A673 (cell line): ENCODE measurements around the gene CEP85L. TPM values are rescaled to one million over a fixed set of nuclear protein-coding genes. Genes with fewer than 3 reads are reported as not detected.

Experiments used
- BruUV-seq: library from RNA; stranded (reverse); fragments of 400-500 nt; replicated peaks from 2 replicates; lab custom pipeline; 2021; lab: Mats Ljungman, UMichigan
- CTCF ChIA-PET: fragments of 300-600 bp; sonication (Branson Sonifier 250); formaldehyde crosslinking; loops from one replicate; lab custom pipeline; 2022; ENCODE audit warnings: antibody characterized with exemption; lab: Charles Lee
- POLR2A ChIA-PET: fragments of 300-600 bp; sonication (Branson Sonifier 250); formaldehyde crosslinking; loops from one replicate; lab custom pipeline; 2022; ENCODE audit warnings: antibody characterized with exemption; ENCODE audit not compliant: low non-redundant PET; lab: Charles Lee
- DNase-seq: peaks from one replicate; pipeline ENCODE4 v3.0.0-alpha.2; 2015; ENCODE audit warnings: low spot score
- H3K27ac ChIP-seq: fragments of 200-600 bp; sonication (generic); 2 replicates; pipeline ENCODE4 v1.5.1; 2016; ENCODE audit warnings: mixed run types, low read depth, mild to moderate bottlenecking, mixed read lengths, antibody characterized with exemption, low read length; ENCODE audit not compliant: poor library complexity, severe bottlenecking
- H3K27me3 ChIP-seq: fragments of 200-600 bp; sonication (generic); replicated peaks from 2 replicates; pipeline ENCODE4 v1.6.1; 2017; ENCODE audit warnings: mixed run types, low read depth, mild to moderate bottlenecking, mixed read lengths, antibody characterized with exemption, low read length; ENCODE audit not compliant: insufficient read depth, poor library complexity
- H3K36me3 ChIP-seq: fragments of 200-600 bp; sonication (generic); 2 replicates; pipeline ENCODE4 v1.6.1; 2016; ENCODE audit warnings: mixed run types, mild to moderate bottlenecking, mixed read lengths, antibody characterized with exemption, low read length; ENCODE audit not compliant: insufficient read depth, poor library complexity, severe bottlenecking
- H3K4me1 ChIP-seq: fragments of 200-600 bp; sonication (generic); 2 replicates; pipeline ENCODE4 v1.6.1; 2017; ENCODE audit warnings: mixed run types, mild to moderate bottlenecking, mixed read lengths, antibody characterized with exemption, low read length; ENCODE audit not compliant: insufficient read depth, poor library complexity, severe bottlenecking
- H3K4me3 ChIP-seq: fragments of 200-600 bp; sonication (generic); 2 replicates; pipeline ENCODE4 v1.5.1; 2016; ENCODE audit warnings: low read depth, mixed run types, mild to moderate bottlenecking, mixed read lengths, low read length; ENCODE audit not compliant: poor library complexity, severe bottlenecking
- H3K9me3 ChIP-seq: fragments of 200-600 bp; sonication (generic); 2 replicates; pipeline ENCODE4 v1.6.1; 2016; ENCODE audit warnings: mixed run types, low read depth, mild to moderate bottlenecking, mixed read lengths, antibody characterized with exemption, low read length; ENCODE audit not compliant: poor library complexity, severe bottlenecking
- EZH2 ChIP-seq: fragments of 200-600 bp; sonication (generic); IDR thresholded peaks from 2 replicates; pipeline ENCODE4 v1.6.1; 2017; ENCODE audit warnings: borderline replicate concordance, low read depth, mild to moderate bottlenecking, mixed read lengths, antibody characterized with exemption, low read length; ENCODE audit not compliant: poor library complexity, severe bottlenecking
- intact Hi-C: fragments of 100-400 bp; cut with micrococcal nuclease; formaldehyde crosslinking; loops from one replicate; pipeline ENCODE4 v1.10.0; 2022; ENCODE audit not compliant: unreplicated experiment
- total RNA-seq: library from RNA; stranded (reverse); gene quantifications from 2 replicates; pipeline ENCODE4 v1.2.3, GENCODE V29; 2021
- TF ChIP-seq, protein P1 (sequence below): fragments of 300-800, 200-600 bp; sonication (generic); conservative IDR thresholded peaks from 2 replicates; pipeline ENCODE4 v1.5.1; 2017; ENCODE audit warnings: low read depth, mild to moderate bottlenecking, antibody characterized with exemption, low read length, moderate library complexity, mixed read lengths

CEP85L gene
- total RNA-seq, 1 experiment from 2014 or later, result 7.4 TPM

DNA sequence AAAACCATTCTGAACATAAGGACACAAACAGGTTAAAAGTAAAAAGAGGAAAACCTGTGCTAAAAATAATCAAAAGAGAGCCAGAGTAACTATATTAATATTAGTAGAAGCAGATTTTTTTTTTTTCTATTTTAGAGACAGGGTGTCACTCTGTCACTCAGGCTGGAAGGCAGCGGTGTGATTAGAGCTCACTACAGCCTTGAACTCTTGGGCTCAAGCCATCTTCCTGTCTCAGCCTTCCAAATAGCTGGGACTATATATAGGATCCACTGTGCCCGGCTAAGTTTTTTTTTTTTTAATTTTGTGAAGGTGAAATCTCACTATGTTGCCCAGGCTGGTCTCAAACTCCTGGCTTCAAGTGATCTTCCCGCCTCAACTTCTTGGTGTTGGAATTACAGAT lies 136.7 kb downstream of the CEP85L start:
- TF ChIP-seq, protein P1, sequence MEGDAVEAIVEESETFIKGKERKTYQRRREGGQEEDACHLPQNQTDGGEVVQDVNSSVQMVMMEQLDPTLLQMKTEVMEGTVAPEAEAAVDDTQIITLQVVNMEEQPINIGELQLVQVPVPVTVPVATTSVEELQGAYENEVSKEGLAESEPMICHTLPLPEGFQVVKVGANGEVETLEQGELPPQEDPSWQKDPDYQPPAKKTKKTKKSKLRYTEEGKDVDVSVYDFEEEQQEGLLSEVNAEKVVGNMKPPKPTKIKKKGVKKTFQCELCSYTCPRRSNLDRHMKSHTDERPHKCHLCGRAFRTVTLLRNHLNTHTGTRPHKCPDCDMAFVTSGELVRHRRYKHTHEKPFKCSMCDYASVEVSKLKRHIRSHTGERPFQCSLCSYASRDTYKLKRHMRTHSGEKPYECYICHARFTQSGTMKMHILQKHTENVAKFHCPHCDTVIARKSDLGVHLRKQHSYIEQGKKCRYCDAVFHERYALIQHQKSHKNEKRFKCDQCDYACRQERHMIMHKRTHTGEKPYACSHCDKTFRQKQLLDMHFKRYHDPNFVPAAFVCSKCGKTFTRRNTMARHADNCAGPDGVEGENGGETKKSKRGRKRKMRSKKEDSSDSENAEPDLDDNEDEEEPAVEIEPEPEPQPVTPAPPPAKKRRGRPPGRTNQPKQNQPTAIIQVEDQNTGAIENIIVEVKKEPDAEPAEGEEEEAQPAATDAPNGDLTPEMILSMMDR, result no peak
- TF ChIP-seq EZH2, result no peak
- ChIA-PET POLR2A (no interaction called here), CTCF (no interaction called here)
- no peaks in the 10 kb centered on the region for H3K36me3 ChIP-seq
- H3K27ac ChIP-seq, result no peak overlapping the region
- H3K9me3 ChIP-seq, result no peaks in the 10 kb centered on the region
- BruUV-seq, result no TSS peak
- no peaks in the 10 kb centered on the region for H3K4me1 ChIP-seq
- DNase-seq, result no peak
- H3K4me3 ChIP-seq, result no peak overlapping the region
- no peaks in the 10 kb centered on the region for H3K27me3 ChIP-seq
- intact Hi-C loops, result no loop called here

DNA sequence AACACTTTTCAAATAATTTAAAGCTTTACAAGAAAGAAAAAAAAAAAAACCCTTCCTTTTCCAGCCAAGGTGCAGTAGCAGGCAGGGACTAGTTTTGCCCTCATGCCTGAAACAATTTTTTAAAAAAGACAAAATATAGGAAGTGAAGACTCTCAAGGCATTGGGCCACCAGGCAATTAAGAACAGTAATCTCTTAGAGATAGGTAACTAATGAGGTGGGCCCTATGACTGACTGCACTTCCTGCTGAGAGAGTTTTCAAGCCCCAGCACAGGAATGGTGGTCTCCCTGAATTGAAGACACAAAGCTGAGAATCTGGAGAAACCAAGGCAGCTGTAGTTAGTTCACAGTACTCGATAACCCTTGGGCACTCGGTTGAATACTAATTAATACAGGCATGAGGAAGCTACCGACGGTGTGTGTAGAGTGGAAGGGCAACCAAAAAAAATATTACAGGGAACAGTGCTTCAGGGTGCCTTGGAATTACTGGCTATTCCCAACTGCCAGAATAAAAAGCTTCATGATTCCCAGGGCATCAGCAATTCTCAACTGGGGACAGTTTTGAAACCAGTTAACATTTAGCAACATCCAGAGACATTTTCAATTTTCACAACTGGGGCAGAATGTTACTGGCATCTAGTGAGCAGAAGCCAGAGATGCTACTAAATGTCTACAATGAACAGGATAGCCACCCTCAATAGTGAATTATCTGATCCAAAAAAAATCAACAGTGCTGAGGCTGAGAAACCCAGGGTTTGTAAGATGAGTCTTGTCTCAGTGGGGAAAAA lies 139.3 kb downstream of the CEP85L start:
- intact Hi-C loops, result no loop called here
- ChIA-PET CTCF (no interaction called here), POLR2A (no interaction called here)
- Histone ChIP-seq H3K36me3 (no peaks in the 10 kb centered on the region), H3K4me1 (no peaks in the 10 kb centered on the region), H3K9me3 (no peaks in the 10 kb centered on the region), H3K27ac (no peak overlapping the region), H3K27me3 (no peaks in the 10 kb centered on the region), H3K4me3 (no peak overlapping the region)
- no peak for TF ChIP-seq EZH2
- TF ChIP-seq, protein P1, result no peak
- no TSS peak for BruUV-seq
- no peak for DNase-seq

DNA sequence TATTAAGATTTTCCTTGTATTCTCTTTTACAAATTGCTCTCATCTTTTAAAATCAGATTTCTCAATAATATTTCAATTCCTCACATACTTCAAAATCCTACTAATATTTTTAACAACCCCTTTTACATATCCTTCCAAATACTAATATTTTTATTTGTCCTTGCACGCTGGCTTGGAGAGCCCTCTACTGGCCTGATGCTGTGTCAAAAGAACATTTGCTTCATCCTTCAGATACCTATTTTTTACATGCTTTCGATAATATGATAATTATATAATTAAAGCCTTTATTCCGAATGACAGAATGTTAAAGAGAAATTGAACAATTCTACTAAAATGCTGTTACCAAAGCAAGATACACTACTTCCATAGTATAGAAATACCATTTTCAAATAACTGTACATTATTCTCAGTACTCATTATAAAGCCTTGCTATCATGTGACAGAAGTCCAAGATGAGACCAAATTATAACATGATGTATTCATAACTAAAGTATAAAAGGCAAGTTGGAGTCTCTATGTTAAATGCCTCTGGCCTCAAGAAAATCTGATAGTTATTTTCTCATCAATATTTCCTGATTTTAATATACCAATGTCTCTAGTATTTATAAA lies 142.3 kb downstream of the CEP85L start:
- ChIA-PET CTCF (no interaction called here), POLR2A (no interaction called here)
- Histone ChIP-seq H3K27ac (no peak overlapping the region), H3K36me3 (no peaks in the 10 kb centered on the region), H3K9me3 (no peaks in the 10 kb centered on the region), H3K27me3 (no peaks in the 10 kb centered on the region), H3K4me1 (no peaks in the 10 kb centered on the region), H3K4me3 (no peak overlapping the region)
- intact Hi-C loops, result loop anchor here (2.0 to 10.0 kb wide), 2 partner anchors 224 to 674 kb away; no protein-coding TSS in a partner anchor
- DNase-seq, result peak; percentile 31
- TF ChIP-seq, protein P1, result peak; percentile 81
- TF ChIP-seq EZH2, result no peak
- no TSS peak for BruUV-seq
